C4-2B (cell line): ENCODE results near the gene TASP1.

Experiments
- CTCF ChIP-seq: fragments of 450-650 bp; conservative IDR thresholded peaks from 2 replicates; pipeline ENCODE4 v1.5.1; 2017; ENCODE audit warnings: mild to moderate bottlenecking
- ZFX ChIP-seq: fragments of 450-650 bp; IDR thresholded peaks from 2 replicates; pipeline ENCODE4 v1.6.1; 2017

GRCh38 chr20:13468166-13468565, 170.6 kb downstream of the TASP1 start:
- TF ChIP-seq CTCF (no peak), ZFX (no peak)
